Right renal pelvis (tissue), 4 donors: ENCODE measurements around the gene CDKN1C. TPM values are rescaled to one million over a fixed set of nuclear protein-coding genes. Genes with fewer than 3 reads are reported as not detected.

Source experiments
- DNase-seq, 4 donors: peaks; one replicate each; pipeline ENCODE4 v3.0.0-alpha.2; 2013; ENCODE audit warnings: low read depth in 4 of 4, low spot score in 3 of 4, missing footprints in 1 of 4
- polyA plus RNA-seq, 4 donors: library from polyadenylated mRNA; unstranded; fragments of 120-200 nt; gene quantifications; one replicate each; pipeline ENCODE4 v1.2.1, GENCODE V29; 2013; ENCODE audit not compliant: insufficient read length in 4 of 4

CDKN1C gene
- polyA plus RNA-seq, 4 donors, result 115 to 166 (median 134) TPM

DNA sequence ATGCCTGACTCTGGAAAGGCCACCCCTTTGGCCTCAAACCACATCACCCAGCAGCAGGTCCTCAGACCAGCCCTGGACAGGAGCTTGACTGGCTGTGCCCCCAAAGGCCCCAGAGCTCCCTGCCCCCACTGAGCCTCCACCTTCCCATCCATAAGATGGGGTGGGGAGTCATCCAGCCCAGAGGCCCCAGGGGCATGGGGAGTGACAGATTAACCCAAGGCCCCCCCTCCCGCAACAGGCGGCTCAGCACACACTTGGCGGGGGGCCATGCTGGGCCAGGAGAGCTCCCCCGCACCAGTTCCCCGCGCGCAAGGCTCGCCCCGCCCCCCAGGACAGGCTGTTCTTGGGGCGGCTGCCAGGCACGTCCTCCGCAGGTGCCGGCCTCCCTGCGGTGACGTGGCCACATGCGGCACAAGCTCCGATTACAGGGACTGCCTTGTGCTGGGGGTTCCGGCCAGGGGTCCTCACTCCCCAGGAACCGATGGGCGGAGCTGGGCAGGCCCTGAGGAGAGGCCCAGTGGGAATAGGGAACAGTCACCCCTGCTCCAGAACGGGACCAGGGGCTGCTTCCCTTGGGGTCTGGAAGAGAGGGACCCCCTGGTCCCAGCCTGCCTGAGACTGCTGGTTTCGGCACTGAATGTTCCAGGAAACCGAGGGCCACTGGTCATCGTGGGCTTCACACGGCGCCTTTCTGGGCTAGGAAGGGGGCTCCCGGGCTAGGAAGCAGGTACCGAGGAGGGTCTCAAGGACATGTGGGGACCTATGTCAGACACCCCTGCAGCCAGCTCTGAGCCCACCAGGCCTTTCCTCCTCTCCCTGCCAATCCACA lies 5.1 kb upstream of the CDKN1C start:
- DNase-seq, result peak in 1 of 4 donors; percentile 61

DNA sequence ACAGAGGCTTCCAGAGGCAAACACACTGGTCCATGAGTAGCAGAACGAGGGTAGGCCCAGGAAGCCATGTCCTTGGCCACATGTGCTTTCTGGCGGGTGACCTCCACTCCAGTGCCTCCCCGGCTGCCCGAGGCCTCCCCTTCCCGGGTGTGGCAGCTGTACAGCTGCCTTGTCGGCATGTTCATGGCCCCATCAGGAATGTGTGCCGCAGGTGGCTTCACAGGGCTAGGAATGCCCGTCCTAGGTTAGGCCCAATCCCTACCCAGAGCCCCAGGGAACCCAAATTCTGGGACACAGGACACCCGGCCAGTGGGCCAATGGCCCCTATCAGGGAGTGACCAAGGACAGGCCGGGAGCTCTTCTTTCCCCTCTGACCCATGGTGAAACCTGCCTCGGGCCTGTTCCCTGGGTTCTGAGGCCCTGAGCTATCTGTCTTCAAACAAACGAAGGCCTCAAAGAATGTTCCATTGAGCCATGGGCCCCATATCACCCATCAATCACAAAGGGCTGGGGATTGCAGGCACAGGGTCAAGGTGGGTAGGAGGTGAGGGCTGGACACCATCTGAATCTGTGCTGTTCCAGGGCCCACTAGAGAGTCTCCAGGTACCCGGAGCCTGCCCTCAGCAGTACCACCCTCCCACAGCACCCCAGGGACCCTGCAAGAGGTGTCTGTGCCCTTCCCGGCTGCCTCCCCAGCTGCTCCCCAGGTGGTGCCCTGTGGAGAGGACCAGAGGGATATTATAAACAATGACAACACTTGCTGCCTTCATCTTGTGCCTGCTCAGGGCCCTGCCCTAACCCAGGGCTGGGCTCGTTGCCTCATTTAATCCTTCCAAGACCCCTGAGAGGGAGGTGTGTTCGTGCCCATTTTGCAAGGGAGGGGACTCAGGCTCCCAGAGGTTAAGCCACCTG lies 4.0 kb upstream of the CDKN1C start:
- DNase-seq, result no peak

- peak in 2 of 4 donors; percentile 83 to 85 for DNase-seq
These were observed 2.8 kb upstream of the CDKN1C start for GRCh38 chr11:2888266-2888968.

DNA sequence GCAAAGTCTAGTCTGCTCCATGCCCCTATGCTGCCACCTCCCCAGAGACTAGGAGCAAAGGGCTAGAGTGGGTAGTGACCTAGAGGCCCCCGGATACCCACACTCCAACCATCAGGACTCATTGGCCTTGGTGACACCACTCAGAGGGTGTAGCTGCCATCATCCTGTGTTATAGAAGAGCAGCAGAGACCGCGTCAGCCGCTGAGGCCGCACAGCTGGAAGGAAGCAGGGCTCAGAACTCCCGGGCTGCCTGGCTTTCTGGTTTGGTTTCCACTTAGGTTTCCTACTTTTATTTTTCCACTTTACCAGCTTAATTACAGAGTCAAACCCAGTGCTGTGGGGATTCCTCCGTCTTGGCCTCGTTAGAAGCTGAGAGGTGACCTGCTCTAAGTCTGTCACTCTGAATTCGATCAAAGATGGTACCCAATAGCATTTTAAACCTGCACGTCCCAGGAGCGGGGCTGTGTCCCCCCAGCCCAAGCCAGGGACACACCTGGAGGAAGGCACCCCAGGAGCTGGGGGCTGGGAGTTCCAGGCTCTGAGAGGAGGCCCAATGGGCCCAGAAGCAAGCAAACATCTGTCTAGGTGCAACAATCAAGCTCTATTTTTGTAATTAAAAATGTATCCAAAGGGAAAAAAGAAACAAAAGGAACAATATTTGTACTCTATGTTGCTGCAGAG lies 2.1 kb upstream of the CDKN1C start:
- DNase-seq, result no peak

DNA sequence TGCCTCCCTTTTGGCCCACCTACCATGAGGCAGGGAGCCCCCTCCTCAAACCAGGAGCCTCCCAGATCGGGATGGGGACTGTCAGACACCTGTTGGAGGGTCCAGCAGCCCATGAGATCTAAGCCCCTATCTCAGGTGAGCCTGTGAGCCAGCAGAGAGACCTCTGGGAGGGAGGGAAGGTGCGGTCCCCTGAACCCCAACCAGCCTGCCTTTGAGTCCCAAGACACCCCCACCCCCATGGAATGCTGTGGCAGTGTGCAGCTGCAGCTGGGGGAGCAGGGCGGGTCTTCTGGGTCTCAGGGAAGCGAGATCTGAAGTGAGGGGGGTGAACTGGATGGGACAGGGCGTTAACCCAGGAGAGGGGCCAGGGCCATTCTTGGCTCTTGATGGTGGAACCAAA lies 1.4 kb upstream of the CDKN1C start:
- DNase-seq, result no peak

DNA sequence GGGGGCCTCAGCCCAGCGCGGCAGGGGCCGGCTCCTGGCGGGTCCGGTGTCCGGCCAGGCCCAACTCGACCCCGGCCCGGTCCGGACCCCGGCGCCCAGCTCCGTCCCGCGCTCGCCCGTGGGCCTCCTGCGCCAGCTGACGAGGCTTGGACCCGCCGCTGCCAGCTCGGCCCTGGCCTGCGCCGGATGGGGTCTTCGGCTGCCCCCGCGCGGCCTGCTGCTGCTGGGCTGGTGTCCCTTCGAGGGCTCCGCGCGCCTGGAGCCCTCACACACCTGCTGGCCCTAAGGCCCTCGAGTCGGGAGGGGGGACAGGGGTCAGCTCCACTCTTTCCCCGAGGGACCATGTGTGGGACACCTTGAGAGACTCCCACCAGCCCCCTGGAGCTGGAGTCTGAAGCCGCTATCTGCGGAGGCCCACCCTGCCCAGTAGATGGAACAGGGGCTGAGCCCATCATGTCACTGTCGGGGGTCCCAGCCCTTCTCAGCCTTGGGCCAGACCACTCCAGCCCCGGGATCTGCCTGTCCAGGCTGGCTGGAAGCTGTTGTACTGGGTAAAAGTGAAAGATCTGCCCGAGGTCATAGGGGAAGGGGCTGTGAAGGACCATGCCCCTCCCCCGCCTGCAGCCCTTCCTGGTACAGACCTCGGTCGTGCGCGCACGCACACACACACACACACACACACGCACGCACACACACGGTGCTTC lies 768 bp upstream of the CDKN1C start:
- DNase-seq, result no peak

DNA sequence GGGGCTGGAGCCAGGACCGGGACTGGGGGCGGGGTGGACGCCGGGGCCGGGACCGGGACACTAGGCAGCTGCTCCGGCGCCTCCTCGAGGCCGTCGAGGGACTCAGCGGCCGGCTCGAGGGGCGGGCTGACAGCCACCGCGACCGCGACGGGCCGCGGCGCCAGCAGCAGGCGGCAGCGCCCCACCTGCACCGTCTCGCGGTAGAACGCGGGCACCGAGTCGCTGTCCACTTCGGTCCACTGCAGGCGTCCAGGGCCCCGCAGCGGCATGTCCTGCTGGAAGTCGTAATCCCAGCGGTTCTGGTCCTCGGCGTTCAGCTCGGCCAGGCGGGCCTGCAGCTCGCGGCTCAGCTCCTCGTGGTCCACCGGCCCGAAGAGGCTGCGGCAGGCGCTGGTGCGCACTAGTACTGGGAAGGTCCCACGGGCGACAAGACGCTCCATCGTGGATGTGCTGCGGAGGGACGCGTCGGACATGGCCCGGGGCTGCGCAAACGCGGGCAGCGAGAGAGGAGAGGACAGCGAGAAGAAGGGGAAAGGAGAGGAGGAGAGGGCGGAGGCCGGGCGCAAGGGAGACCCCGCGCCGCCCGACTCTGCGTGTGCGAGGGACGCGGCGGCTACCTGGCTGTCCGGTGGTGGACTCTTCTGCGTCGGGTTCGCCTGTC lies 428 bp downstream of the CDKN1C start:
- DNase-seq, result peak in 1 of 4 donors; percentile 41

DNA sequence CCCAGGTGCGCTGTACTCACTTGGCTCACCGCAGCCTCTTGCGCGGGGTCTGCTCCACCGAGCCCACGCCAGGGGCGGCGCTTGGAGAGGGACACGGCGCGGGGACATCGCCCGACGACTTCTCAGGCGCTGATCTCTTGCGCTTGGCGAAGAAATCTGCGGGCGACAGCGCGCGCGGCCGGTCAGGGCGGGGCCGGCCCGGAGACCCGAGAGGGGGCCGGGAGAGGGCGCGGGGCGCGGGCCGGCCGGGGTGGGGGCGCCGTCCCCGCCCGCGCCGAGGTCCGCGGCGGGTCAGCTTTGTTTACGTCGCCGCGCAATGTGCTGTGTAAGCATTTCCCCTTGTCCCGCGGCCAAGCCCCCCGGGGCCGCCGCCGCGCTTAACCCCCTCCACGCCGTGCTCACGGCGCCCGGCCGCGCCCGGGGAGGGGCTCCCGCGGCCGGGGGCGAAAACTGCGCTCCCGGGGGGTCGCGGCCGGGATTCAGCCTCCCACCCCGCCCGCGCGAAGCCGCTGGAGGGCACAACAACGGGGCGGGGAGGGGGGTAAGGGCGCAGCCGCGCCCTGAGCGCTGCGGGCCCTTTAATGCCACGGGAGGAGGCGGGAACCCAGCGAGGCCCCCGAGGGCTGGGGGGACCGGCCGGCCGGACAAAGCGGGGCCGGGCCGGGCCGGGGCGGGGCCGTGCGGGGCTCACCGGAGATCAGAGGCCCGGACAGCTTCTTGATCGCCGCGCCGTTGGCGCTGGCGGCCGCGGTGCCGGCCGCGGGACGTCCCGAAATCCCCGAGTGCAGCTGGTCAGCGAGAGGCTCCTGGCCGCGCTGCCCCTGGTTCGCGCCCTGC lies 1.4 kb downstream of the CDKN1C start:
- DNase-seq, result no peak

- DNase-seq, result no peak
These were observed 2.0 kb downstream of the CDKN1C start for GRCh38 chr11:2883640-2883978.

DNA sequence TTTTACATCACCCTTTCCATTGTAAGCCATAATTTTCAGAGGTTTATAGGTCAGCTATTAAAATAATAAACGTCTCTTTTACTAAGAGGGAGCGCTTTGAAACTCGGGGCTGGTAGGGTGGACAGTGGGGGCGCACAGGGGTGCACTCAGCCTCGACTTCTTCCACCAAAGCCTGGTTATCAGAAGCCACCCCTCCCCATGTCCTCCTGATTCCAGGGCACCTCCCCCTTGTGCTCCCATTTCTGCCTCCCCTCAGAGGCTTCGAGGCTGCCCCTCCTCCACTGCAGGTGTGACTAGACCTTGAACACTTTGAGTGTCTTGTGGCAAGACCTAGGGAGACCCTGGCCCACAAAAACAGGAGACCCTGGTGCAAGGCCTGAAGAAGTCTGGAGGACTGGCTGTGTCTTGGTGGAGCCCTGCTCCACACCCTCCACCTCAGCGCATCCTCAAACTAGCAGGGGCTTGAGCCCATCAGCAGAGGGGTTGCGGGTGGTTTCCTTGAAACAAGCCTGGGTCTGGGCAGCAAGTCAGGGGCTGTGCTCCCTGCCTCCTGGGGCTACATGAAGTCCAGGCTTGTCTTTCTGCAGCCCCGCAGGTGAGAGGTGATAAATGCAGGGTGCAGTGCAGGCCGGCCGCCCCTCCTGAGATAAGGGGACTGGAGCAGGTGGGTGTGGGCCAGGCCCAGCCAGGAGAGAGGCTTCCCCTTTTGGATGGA lies 3.0 kb downstream of the CDKN1C start:
- no peak for DNase-seq

GRCh38 chr11:2881981-2882375 lies 3.6 kb downstream of the CDKN1C start:
- no peak for DNase-seq

DNA sequence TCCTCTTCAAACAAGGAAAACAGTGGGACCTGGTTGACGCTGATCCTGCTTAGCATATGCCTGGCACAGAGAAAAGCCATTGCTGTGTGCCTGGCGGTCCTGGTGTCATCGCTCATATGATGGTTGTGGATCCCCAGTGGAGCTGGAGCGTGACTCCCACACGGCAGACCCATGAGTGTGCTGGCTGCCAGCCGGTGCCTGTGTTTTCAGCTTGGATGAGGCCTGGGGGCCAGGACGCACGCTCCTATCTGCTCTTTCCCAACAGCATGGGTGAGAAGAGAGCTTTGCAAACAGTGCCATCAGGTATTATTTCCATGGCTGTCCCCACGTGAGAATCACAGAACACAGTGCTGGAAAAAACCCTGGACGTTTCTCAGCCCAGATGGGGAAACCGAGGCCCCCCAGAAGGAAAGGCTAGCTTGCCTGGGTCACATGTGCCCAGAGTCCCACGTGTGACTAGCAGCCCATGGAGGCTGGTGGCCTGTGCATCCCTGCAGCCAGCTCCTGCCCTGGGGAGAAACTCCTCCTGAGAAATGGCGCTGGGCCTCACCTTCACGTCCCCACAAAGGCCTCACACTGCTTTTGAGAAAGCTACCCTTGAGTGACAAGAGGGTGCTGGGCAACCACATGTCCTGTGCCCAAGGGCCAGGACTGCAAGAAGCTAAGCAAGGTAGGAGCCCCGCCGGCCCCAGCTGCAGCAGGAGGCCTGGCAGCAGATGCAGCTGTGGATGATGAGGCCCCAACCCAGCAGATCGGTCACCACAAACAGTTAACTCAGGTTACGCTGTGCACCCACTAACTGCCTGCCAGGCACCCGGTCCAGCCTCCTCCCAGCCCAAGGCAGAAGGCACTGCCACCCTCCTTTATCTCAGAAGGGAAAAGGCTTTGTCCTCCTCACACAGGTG lies 4.2 kb downstream of the CDKN1C start:
- no peak for DNase-seq

DNA sequence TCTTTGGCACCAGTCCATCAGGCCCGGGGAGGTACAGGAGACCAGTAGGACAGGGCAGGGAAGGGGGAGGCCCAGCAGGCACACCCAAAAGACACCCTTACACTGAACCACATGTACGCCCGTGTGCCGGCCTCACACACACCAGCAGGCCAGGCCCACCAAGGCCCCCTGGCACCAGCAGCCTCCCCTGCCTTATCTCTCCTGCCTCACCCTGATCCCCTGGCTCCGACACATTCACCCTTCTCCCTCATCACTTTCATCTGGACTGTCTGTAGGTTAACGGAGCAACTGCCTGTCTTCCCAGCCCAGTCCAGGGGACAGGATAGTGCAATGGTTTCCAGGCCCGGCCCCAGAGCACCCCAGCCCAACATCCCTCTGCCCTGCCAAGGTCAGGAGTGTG lies 4.9 kb downstream of the CDKN1C start:
- no peak for DNase-seq

DNA sequence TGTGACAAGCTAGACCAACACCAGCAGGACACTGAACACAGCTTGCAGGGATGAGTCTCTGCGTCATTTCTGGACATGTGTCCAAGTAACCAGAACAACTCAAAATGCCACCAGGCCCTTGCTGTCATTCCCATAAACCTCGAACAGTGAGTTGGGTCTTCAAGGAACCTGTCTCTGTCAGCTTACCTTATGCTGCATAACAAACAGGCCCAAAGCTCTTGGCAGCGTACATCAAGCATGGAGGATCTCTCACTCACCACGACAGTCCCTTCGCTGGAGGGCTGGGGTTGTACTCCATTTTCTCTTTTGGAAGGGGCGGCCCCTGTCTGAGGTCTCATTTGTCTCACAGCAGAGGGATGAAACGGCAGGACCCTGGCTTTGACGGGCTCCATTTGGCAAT lies 6.8 kb downstream of the CDKN1C start:
- no peak for DNase-seq

GRCh38 chr11:2877474-2877873 lies 8.1 kb downstream of the CDKN1C start:
- no peak for DNase-seq

DNA sequence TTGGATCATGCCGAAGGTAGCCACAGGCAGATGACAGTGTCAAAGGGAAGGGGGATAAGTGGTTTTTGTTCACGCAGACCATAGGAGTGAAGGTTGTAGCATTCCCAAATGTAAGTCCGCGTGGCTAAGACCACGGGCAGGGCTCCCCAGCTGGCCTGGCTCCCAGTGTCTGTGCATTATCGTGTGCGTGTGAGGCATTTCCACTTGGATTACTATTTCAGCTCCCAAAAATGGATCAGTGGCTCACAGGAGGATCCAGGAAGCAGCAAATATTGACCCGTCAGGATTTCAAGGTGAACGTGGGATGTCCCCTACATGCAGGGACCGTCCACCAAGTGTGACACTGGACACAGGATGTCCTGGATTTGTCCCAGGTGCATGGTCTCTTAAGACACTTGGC lies 10.6 kb downstream of the CDKN1C start:
- no peak for DNase-seq
